ENCODE results near the gene SNX19. TPM values are rescaled to one million over a fixed set of nuclear protein-coding genes. Genes with fewer than 3 reads are reported as not detected.

Gene SNX19
- total and polyA plus RNA-seq, 12 donors: 13.6 to 102 (median 65.3) TPM

- Histone ChIP-seq H3K9me3 (replicated peaks in 1 of 3) (no peaks in the 10 kb centered on the region), H3K4me3 (no peak overlapping the region), H3K27ac (no peak overlapping the region), H3K36me3 (replicated peaks in 1 of 2) (peaks cover 0 to 15% of the 10 kb centered on the region in 2 donors), H3K4me1 (replicated peaks in 1 of 2) (peaks cover 0 to 19% of the 10 kb centered on the region in 2 donors), H3K27me3 (no peaks in the 10 kb centered on the region)
- WGBS, 4 donors: 71 to 88% (median 86%) methylated on average over 7 of the region's 7 CpGs
- no peak for DNase-seq
- TF ChIP-seq, protein P1, sequence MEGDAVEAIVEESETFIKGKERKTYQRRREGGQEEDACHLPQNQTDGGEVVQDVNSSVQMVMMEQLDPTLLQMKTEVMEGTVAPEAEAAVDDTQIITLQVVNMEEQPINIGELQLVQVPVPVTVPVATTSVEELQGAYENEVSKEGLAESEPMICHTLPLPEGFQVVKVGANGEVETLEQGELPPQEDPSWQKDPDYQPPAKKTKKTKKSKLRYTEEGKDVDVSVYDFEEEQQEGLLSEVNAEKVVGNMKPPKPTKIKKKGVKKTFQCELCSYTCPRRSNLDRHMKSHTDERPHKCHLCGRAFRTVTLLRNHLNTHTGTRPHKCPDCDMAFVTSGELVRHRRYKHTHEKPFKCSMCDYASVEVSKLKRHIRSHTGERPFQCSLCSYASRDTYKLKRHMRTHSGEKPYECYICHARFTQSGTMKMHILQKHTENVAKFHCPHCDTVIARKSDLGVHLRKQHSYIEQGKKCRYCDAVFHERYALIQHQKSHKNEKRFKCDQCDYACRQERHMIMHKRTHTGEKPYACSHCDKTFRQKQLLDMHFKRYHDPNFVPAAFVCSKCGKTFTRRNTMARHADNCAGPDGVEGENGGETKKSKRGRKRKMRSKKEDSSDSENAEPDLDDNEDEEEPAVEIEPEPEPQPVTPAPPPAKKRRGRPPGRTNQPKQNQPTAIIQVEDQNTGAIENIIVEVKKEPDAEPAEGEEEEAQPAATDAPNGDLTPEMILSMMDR (IDR thresholded peaks at IDR 0.05): no peak
- TF ChIP-seq POLR2A (IDR thresholded peaks at IDR 0.05): no peak
- intact Hi-C loops (cut with DNase I): no loop called here
Observed at GRCh38 chr11:130868721-130869390, 47.4 kb downstream of the SNX19 start.

- intact Hi-C loops (cut with DNase I): no loop called here
Observed at GRCh38 chr11:130868086-130868710, 48.1 kb downstream of the SNX19 start.

GRCh38 chr11:130866831-130867230, 49.4 kb downstream of the SNX19 start:
- Histone ChIP-seq H3K27me3 (no peaks in the 10 kb centered on the region), H3K36me3 (replicated peaks in 1 of 2) (peaks cover 0 to 15% of the 10 kb centered on the region in 2 donors), H3K4me1 (replicated peaks in 1 of 2) (no peaks in the 10 kb centered on the region), H3K4me3 (no peak overlapping the region), H3K9me3 (replicated peaks in 1 of 3) (no peaks in the 10 kb centered on the region), H3K27ac (no peak overlapping the region)
- TF ChIP-seq, protein P1 (IDR thresholded peaks at IDR 0.05): no peak
- TF ChIP-seq POLR2A (IDR thresholded peaks at IDR 0.05): no peak
- WGBS, 4 donors: 76 to 95% (median 88%) methylated on average over 4 of the region's 4 CpGs
- DNase-seq: no peak
- intact Hi-C loops (cut with DNase I): no loop called here

More at GRCh38 chr11:130868086-130868710, 48.1 kb downstream of the SNX19 start:
- Histone ChIP-seq H3K27ac (no peak overlapping the region), H3K9me3 (replicated peaks in 1 of 3) (no peaks in the 10 kb centered on the region), H3K27me3 (no peaks in the 10 kb centered on the region), H3K4me3 (no peak overlapping the region), H3K4me1 (replicated peaks in 1 of 2) (peaks cover 0 to 13% of the 10 kb centered on the region in 2 donors), H3K36me3 (replicated peaks in 1 of 2) (peaks cover 0 to 15% of the 10 kb centered on the region in 2 donors)
- TF ChIP-seq POLR2A (IDR thresholded peaks at IDR 0.05): no peak
- TF ChIP-seq, protein P1 (IDR thresholded peaks at IDR 0.05): no peak
- DNase-seq: no peak
- 80 to 93% (median 84%) methylated on average over 8 of the region's 8 CpGs for WGBS, 4 donors

DNA sequence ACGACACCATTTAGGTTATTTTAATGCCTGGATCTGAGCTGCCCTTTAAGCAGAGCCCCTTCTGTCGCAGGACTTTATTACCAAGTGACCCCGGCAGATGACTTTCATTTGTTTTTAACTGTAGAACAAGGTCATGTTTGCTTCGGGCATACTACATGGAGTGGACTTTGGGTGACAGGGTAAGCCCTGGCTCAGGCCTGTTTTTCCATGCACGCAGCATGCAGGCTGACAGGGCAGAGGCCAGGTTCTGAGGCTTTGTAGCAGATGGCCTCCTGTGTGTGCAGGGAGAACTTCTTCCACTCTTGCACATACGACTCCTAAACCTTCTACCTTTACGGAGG, 50.5 kb downstream of the SNX19 start:
- intact Hi-C loops (cut with DNase I): no loop called here
- no peak overlapping the region for H3K4me3 ChIP-seq
- no peak overlapping the region for H3K27ac ChIP-seq
- no peaks in the 10 kb centered on the region for H3K9me3 ChIP-seq (replicated peaks in 1 of 3)
- DNase-seq: no peak
- TF ChIP-seq, protein P1 (IDR thresholded peaks at IDR 0.05): no peak
- no peak for TF ChIP-seq POLR2A (IDR thresholded peaks at IDR 0.05)
- peaks cover 0 to 7% of the 10 kb centered on the region in 2 donors for H3K36me3 ChIP-seq (replicated peaks in 1 of 2)
- no peaks in the 10 kb centered on the region for H3K27me3 ChIP-seq
- no peaks in the 10 kb centered on the region for H3K4me1 ChIP-seq (replicated peaks in 1 of 2)
- WGBS, 4 donors: 87 to 90% (median 89%) methylated on average over 7 of the region's 7 CpGs

Measured in adrenal gland (tissue), 12 donors.